Measurements from ENCODE around the gene APOC3. TPM values are rescaled to one million over a fixed set of nuclear protein-coding genes. Genes with fewer than 3 reads are reported as not detected.

The APOC3 gene
- total and polyA plus RNA-seq, 9 of the 15 experiments (the other 6 are each of a cell fraction or from before 2014, with no cell fraction given), result 1.1 TPM; not detected in 8

GRCh38 chr11:116787786-116788486 lies 41.8 kb upstream of the APOC3 start, which contains the start of gene ZPR1 (continued):
- TF ChIP-seq ZMIZ1 (IDR thresholded peaks at IDR 0.05; ENCODE audit: low read depth in 2 of 2, low read length in 2 of 2), result 0 out of 4 replicates have a peak, but pooled peaks of 1 of the 2 experiments have one; percentile 22
- peak; percentile 78; the same call in 1 of the 2 replicates for TF ChIP-seq POLR2AphosphoS5 (IDR thresholded peaks at IDR 0.05; ENCODE audit: control insufficient read depth, insufficient read depth, low read depth, low read length)
- TF ChIP-seq ZFX (CRISPR knock-in tag; IDR thresholded peaks at IDR 0.05), result peak; percentile 52
- TF ChIP-seq POLR2G (IDR thresholded peaks at IDR 0.05; ENCODE audit: low read depth, low read length), result peak; percentile 91
- no peak for TF ChIP-seq ZNF407 (IDR thresholded peaks at IDR 0.05; ENCODE audit: low read depth)
- TF ChIP-seq, protein P1, sequence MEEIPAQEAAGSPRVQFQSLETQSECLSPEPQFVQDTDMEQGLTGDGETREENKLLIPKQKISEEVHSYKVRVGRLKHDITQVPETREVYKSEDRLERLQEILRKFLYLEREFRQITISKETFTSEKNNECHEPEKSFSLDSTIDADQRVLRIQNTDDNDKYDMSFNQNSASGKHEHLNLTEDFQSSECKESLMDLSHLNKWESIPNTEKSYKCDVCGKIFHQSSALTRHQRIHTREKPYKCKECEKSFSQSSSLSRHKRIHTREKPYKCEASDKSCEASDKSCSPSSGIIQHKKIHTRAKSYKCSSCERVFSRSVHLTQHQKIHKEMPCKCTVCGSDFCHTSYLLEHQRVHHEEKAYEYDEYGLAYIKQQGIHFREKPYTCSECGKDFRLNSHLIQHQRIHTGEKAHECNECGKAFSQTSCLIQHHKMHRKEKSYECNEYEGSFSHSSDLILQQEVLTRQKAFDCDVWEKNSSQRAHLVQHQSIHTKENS (CRISPR knock-in tag; IDR thresholded peaks at IDR 0.05), result no peak
- TF ChIP-seq HDAC8 (tag; IDR thresholded peaks at IDR 0.05), result no peak
- peak; percentile 89 for TF ChIP-seq PHF20 (IDR thresholded peaks at IDR 0.05; ENCODE audit: partially characterized antibody)
- no peak for TF ChIP-seq JUNB (CRISPR knock-in tag; conservative IDR thresholded peaks at IDR 0.05)
- peak; percentile 48 for TF ChIP-seq TAF1 (IDR thresholded peaks at IDR 0.05; ENCODE audit: control insufficient read depth, extremely low read depth, insufficient read depth, low read length, severe bottlenecking)
- TF ChIP-seq YY1 (IDR thresholded peaks at IDR 0.05; ENCODE audit: borderline replicate concordance in 1 of 3, control insufficient read depth in 1 of 3, extremely low read depth in 1 of 3, insufficient read depth in 3 of 3, insufficient read length in 1 of 3, insufficient replicate concordance in 2 of 3, low read depth in 1 of 3, low read length in 2 of 3), result peak; percentile 62 to 95 (median 85)

Data from K562 (cell line).